Kidney capillary endothelial cell (primary cell): ENCODE data around the gene E2F7.

Experiments
- DNase-seq: peaks from one replicate; pipeline ENCODE4 v3.0.0-alpha.2; 2018; ENCODE audit warnings: low spot score

E2F7 gene

GRCh38 chr12:77064896-77065360 lies 441 bp downstream of the E2F7 start:
- no peak for DNase-seq

DNA sequence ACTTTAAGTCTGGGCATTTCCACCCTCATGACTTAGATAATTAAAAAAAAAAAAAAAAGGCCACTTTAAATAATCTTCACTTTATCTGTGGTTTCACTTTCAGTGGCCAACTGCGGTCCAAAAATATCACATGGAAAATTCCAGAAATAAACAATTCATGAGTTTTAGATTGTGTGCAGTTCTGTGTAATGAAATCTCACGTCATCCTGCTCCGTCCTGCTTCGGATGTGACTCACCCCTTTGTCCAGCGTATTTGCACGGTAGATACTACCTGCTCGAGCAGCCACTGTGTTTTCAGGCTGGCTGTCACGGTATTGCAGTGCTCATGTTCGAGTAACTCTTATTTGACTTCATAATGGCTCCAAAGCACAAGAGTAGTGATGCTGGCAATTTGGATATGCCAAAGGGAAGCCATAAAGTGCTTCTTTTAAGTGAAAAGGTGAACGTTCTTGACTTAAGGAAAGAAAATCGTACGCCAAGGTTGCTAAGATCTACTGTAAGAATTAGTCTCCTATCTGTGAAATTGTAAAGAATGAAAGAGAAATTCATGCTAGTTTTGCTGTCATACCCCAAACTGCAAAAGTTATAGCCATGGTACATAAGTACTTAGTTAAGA lies 2.4 kb downstream of the E2F7 start:
- DNase-seq, result peak; percentile 70

- DNase-seq, result no peak
Observed at GRCh38 chr12:77062396-77062795, 3.0 kb downstream of the E2F7 start.

- DNase-seq, result no peak
Observed at GRCh38 chr12:77060883-77061240, 4.5 kb downstream of the E2F7 start.

GRCh38 chr12:77060136-77060882 lies 5.1 kb downstream of the E2F7 start:
- no peak for DNase-seq

DNA sequence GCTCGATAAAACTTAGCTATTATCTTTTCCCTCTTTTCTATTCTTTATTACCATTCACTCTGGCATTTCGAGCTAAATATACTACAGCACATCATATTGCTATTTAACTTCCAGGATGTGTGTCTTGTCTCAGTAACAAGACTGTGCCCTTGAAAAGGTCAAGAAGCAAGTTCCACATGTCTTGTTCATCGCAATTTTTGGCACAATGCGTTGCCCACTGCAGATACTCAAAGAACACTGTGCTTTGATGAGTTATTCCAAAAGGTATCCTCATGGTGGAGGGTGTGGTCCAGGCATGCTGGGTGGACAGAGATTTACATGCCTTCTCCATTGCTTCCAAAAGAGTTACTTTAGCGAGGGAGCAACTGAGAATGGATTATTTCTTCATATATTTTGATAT lies 6.6 kb downstream of the E2F7 start:
- DNase-seq, result no peak

DNA sequence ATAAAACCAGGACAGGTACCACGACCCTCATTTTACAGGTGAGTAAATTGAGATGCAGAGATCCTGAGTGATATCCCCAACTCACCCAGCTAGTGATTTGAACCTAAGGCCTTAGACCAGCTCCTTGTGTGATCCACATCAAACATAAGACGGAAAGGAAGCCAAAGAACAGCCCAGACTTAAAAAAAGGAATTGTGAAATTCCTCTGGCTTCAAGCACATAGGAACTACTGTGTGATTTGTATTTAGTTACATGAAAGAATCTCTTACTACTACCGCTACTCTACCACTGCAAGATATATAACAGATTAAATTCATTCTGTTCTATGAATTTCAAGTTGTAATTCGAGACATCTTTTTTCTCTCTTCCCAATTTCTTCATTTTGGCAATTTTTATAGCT lies 10.5 kb downstream of the E2F7 start:
- DNase-seq, result no peak

DNA sequence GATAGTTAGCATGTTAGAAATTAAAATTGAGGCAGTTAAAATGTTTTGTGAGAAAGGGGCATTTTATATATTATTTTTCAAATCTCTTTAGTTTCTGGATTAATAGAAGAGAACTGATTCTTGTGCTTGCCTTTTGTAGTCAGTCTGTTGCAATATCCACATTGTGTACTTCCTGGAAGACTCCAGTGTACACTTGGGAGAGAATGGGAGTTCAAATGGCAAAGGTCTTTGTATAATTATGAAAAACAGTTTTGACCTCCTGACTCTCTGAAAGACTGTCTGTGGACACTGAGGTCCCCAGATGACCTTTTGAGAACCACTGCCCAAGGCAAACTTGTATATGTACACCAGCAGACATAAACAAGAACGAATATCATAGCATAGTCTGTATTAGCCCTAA lies 12.1 kb downstream of the E2F7 start:
- no peak for DNase-seq

GRCh38 chr12:77049767-77050353 lies 15.5 kb downstream of the E2F7 start:
- DNase-seq, result peak; percentile 71

- DNase-seq, result no peak
Observed at GRCh38 chr12:77047341-77048109, 17.8 kb downstream of the E2F7 start.

- DNase-seq, result no peak
Observed at GRCh38 chr12:77046468-77046867, 18.9 kb downstream of the E2F7 start.

GRCh38 chr12:77045183-77045582 lies 20.2 kb downstream of the E2F7 start:
- DNase-seq, result no peak

- no peak for DNase-seq
Observed at GRCh38 chr12:77044721-77045120, 20.6 kb downstream of the E2F7 start.

DNA sequence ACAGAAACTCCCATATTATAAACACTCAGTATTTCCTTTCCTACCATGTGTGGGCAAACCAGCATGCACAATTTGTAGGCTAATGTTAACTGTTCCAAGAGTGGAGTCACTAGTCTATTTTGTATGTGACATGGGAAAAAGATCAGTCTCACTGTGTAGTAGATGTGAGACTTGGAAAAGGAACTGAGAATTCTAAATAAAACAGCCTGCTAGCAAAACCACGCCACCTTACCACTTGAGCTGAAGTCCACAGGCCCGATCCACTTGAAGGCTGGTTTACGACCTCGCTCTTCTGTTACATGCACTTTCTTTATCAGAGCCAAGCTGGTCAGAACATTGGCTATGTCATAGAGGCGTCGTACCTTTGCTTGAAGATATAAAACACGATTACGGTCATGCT lies 22.5 kb downstream of the E2F7 start:
- DNase-seq, result no peak

GRCh38 chr12:77040231-77040630 lies 25.1 kb downstream of the E2F7 start:
- no peak for DNase-seq

GRCh38 chr12:77035226-77035625 lies 30.1 kb downstream of the E2F7 start:
- no peak for DNase-seq

- no peak for DNase-seq
Observed at GRCh38 chr12:77033658-77034536, 31.5 kb downstream of the E2F7 start.

GRCh38 chr12:77032406-77032805 lies 33.0 kb downstream of the E2F7 start:
- DNase-seq, result no peak

- DNase-seq, result no peak
Observed at GRCh38 chr12:77031745-77032144, 33.6 kb downstream of the E2F7 start.

DNA sequence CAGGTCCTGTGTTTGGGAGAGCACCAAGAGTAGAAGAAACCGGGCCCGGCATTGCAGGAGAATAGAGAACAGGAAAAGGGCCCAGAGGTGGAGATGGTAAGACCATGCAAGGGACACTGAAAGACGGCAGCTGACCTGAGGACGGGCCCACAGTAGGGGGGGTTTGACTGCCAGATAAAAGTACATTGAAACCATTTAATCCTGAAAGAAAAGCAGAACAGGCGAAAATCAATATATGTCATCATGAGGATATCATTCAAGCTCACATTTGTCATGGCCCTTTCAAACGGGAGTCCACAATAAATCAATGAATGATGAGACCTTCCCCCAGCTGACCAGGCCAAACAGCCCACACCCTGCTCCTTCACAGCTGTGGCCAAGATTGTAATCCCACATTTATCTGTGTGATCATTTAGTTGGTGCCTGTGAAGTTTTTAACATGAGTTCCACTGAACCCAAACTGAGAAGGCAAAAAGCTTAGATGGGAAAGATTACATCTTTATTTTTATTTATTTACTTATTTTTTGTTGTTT lies 39.5 kb downstream of the E2F7 start:
- DNase-seq, result no peak

DNA sequence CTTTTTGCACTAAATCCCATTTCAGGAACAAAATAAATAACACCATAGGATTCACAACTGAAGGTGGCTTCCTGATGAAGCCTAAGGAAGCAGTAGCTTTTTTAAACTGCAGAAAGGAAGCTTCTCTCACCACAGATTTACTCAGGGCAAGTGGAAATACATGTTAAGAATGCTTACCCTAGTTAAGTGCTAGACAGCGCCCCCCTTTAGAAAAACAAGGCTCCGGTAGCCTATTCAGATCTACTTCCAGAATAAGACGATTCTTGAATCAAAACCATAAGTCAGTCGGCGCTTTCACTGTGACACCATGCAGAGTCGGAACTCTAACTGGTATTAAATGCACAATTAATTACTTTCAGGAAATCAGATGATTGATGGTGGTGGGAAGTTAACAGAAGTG lies 41.9 kb downstream of the E2F7 start:
- no peak for DNase-seq

DNA sequence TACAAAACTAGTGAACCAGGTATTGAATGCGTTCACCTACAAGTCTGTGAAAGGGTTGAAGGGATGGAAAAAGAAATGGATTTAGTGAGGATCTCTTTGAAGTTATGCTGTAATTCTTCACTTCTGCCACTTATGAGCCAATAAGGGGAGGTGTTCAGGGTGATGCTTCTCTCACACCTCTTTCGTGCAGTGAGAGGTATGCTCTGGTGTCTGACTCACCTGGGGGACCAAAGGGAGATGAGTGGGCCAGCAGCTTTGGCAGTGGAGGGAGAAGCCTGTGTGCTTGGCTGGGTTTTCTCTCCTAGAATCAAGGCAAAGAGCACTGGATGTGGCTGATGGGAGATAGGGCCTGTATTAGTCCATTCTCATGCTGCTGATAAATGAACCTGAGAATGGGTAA lies 45.4 kb downstream of the E2F7 start:
- DNase-seq, result no peak
